ENCODE data around the gene LDLRAD3. TPM values are rescaled to one million over a fixed set of nuclear protein-coding genes. Genes with fewer than 3 reads are reported as not detected.
"Not testable (repeated sequence)": the region's sequence is repeated elsewhere in the genome, so short reads cannot be mapped to it uniquely, and the experiment has no call there.

The LDLRAD3 gene
- polyA plus RNA-seq, 3 donors, result 3.6 to 28.7 (median 7.0) TPM

GRCh38 chr11:36008584-36008983 is 64.7 kb downstream of the LDLRAD3 start:
- no peak overlapping the region for H3K27ac ChIP-seq (ENCODE audit: low read depth, low read length)
- WGBS, 3 donors, result 78 to 82% (median 80%) methylated on average over 3 of the region's 3 CpGs

GRCh38 chr11:36009473-36009872 is 65.6 kb downstream of the LDLRAD3 start:
- 46 to 72% (median 52%) methylated on average over 4 of the region's 4 CpGs for WGBS, 3 donors
- H3K27ac ChIP-seq (ENCODE audit: low read depth, low read length), result no peak overlapping the region

GRCh38 chr11:36010010-36010740 is 66.3 kb downstream of the LDLRAD3 start:
- WGBS, 3 donors, result 74 to 88% (median 78%) methylated on average over 2 of the region's 2 CpGs
- H3K27ac ChIP-seq (ENCODE audit: low read depth, low read length), result no peak overlapping the region

- no peak overlapping the region for H3K27ac ChIP-seq (ENCODE audit: low read depth, low read length)
- WGBS, 3 donors, result 79 to 93% (median 89%) methylated on average over 5 of the region's 5 CpGs
Observed at GRCh38 chr11:36011574-36011973, 67.7 kb downstream of the LDLRAD3 start.

DNA sequence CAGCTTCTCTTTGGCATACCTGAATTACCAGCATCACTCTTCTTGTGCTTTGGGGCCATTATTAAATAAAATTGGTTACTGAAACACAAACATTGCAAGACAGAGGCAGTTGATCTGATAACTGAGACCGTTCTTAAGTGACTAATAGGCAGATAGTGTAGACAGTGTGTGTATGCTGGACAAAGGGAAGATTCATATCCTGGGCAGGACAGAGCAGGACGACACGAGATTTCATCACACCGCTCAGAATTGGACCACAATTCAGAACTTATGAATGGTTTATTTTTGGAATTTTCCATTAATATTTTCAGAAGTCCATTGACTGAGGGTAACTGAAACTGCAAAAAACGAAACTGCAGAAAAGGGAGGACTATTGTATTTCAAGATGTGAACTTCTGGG is 68.6 kb downstream of the LDLRAD3 start:
- 51 to 69% (median 51%) methylated on average over 5 of the region's 5 CpGs for WGBS, 3 donors
- no peak overlapping the region for H3K27ac ChIP-seq (ENCODE audit: low read depth, low read length)

DNA sequence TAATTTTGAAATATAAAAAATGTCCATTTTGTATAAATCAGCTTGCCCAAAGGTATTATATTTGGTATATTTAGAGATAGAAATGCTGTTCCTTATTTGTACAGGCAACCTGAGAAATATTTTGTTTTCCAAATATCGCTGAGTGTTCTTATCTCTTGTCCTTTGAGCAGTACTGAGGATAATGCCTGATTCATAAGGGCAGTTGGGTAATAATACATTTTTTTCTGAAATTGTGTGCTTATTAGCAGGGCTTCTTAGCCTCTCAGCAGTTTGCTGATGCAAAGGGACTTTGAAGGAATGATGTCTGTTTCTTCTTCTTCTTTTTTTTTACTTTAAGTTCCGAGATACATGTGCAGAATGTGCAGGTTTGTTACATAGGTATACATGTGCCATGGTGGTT is 69.1 kb downstream of the LDLRAD3 start:
- no peak overlapping the region for H3K27ac ChIP-seq (ENCODE audit: low read depth, low read length)
- 64 to 84% (median 70%) methylated on average over 2 of the region's 2 CpGs for WGBS, 3 donors

DNA sequence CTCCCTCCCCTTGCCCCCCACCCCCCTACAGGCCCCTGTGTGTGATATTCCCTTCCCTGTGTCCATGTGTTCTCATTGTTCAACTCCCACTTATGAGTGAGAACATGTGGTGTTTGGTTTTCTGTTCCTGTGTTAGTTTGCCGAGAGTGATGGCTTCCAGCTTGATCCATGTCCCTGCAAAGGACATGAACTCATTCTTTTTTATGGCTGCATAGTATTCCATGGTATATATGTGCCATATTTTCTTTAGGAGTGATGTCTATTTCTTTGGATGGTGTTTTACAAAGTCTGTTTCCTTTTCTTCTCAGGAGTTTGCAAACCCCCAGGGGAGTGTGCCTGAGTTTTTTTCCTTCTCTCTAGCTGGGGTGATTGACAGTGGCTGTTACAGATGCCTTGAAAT is 69.6 kb downstream of the LDLRAD3 start:
- H3K27ac ChIP-seq (ENCODE audit: low read depth, low read length), result not testable (repeated sequence)
- WGBS, 3 donors, result 74 to 95% (median 80%) methylated on average over 1 of the region's 1 CpG

- H3K27ac ChIP-seq (ENCODE audit: low read depth, low read length), result no peak overlapping the region
- WGBS, 3 donors, result 75 to 86% (median 77%) methylated on average over 8 of the region's 8 CpGs
Observed at GRCh38 chr11:36013950-36014897, 70.4 kb downstream of the LDLRAD3 start.

- H3K27ac ChIP-seq (ENCODE audit: low read depth, low read length), result no peak overlapping the region
- WGBS, 3 donors, result 64 to 81% (median 73%) methylated on average over 14 of the region's 14 CpGs
Observed at GRCh38 chr11:36014898-36015665, 71.2 kb downstream of the LDLRAD3 start.

- 61 to 66% (median 64%) methylated on average over 8 of the region's 8 CpGs for WGBS, 3 donors
- H3K27ac ChIP-seq (ENCODE audit: low read depth, low read length), result no peak overlapping the region
Observed at GRCh38 chr11:36015799-36016198, 71.9 kb downstream of the LDLRAD3 start.

- 73 to 84% (median 73%) methylated on average over 3 of the region's 3 CpGs for WGBS, 3 donors
- H3K27ac ChIP-seq (ENCODE audit: low read depth, low read length), result no peak overlapping the region
Observed at GRCh38 chr11:36016263-36016662, 72.4 kb downstream of the LDLRAD3 start.

- WGBS, 3 donors, result 90 to 96% (median 92%) methylated on average over 4 of the region's 4 CpGs
- H3K27ac ChIP-seq (ENCODE audit: low read depth, low read length), result no peak overlapping the region
Observed at GRCh38 chr11:36016709-36017108, 72.8 kb downstream of the LDLRAD3 start.

DNA sequence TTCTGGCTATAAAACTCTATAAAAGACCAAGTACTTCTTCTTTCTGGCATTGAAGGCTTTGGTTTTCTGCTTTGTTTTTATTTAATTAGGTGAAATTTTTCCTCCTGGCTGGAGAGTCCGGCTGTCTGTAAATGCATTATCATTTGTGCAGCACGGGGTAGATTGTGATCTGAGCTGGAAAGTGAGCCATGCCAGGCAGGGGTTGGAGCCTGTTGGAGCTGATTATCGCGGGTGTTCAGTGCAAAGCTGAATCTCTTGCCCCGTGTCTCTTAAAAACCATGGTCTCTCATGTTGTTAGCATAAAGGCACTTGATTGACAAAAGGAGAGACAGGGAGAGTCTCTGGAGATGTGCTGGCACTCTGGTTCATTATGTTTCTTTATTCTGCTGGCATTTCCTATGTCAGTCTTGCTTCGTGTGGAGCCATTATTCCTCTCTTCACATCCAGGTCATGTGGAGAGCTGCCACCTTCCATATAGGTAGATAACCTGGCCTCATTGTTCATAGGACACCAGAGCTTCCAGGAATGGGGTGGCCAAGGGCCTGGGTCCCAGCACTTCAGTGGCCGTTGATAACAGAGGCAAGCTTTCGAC is 75.2 kb downstream of the LDLRAD3 start:
- 86 to 93% (median 91%) methylated on average over 8 of the region's 8 CpGs for WGBS, 3 donors
- H3K27ac ChIP-seq (ENCODE audit: low read depth, low read length), result no peak overlapping the region

DNA sequence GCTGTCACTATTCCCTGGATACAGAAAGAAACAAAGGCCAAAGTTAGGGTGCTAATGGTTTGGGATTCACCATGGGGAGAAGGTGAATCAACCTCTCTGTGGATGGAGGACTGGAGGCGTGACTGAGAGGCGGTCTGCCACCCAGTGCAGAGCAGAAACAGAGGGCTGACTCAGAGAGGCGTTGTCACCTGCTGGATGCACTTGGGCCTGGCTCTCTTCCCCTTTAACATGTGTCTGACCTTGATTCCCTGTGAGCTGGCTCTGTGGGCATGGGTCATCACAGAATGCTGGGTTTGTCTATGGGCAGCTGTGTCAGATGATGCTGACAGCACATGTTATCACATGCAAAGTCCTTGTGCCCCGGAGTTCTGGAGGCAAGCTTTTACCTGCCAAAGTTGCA is 75.9 kb downstream of the LDLRAD3 start:
- 89 to 91% (median 90%) methylated on average over 4 of the region's 4 CpGs for WGBS, 3 donors
- no peak overlapping the region for H3K27ac ChIP-seq (ENCODE audit: low read depth, low read length)

DNA sequence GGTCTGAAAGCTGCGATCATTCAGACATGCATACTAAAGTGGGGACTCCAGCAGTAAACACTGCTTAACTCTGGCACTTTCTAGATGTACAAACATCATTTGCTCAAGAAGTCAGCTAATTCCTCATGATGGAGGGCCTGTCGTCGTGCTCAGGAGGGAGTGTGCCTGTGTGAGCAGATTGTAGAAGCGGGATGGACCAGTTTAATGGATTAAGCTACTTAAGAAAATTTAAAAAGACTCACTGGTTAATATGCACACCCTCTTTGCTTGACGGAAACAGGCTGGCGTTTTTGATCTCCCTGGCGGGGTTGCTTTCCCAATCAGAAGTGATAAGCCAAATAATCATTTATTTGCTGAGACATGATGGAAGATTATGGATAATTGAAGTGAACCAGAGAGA is 79.0 kb downstream of the LDLRAD3 start:
- WGBS, 3 donors, result 91 to 94% (median 93%) methylated on average over 7 of the region's 7 CpGs
- H3K27ac ChIP-seq (ENCODE audit: low read depth, low read length), result no peak overlapping the region

- no peak overlapping the region for H3K27ac ChIP-seq (ENCODE audit: low read depth, low read length)
- 31 to 57% (median 32%) methylated on average over 1 to 2 of the region's 2 CpGs for WGBS, 3 donors
Observed at GRCh38 chr11:36023922-36024321, 80.1 kb downstream of the LDLRAD3 start.

GRCh38 chr11:36024716-36025115 is 80.9 kb downstream of the LDLRAD3 start:
- WGBS, 3 donors, result 85 to 96% (median 87%) methylated on average over 1 of the region's 1 CpG
- H3K27ac ChIP-seq (ENCODE audit: low read depth, low read length), result no peak overlapping the region

DNA sequence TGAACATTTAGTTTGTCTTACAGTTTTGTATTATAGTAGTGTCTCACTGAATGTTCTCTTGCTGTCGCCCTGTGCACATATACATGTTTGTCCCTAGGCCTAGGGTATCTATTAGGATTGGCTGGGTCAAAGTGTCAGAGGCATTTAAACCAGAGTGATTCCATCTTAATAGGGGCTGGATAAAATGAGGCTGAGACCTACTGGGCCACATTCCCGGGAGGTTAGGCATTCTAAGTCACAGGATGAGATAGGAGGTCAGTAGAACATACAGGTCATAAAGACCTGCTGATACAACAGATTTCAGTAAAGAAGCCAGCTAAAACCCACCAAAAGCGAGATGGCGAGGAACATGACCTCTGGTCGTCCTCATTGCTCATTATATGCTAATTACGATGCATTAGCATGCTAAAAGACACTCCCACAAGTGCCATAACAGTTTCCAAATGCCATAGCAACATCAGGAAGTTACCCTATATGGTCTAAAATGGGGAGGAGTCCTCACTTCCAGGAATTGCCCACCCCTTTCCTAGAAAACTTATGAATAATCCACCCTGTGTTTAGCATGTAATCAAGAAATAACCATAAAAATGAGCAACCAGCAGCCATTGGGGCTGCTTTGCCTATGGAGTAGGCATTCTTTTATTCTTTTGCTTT is 82.6 kb downstream of the LDLRAD3 start:
- no peak overlapping the region for H3K27ac ChIP-seq (ENCODE audit: low read depth, low read length)
- WGBS, 3 donors, result 95 to 96% (median 95%) methylated on average over 6 of the region's 6 CpGs
